Naive thymus-derived CD4-positive, alpha-beta T cell (primary cell): ENCODE measurements around the gene ILF2. TPM values are rescaled to one million over a fixed set of nuclear protein-coding genes. Genes with fewer than 3 reads are reported as not detected.

ENCODE experiments used
- ATAC-seq: fragments of 150-1000 bp; cut with Tn5 transposase; 2 replicates; pipeline ENCODE4 v1.10.0; 2021; ENCODE audit warnings: mild to moderate bottlenecking, moderate library complexity
- CTCF ChIA-PET: fragments of 350-600 bp; sonication (Branson Sonifier 250); formaldehyde crosslinking; loops from one replicate; lab custom pipeline; 2021; ENCODE audit warnings: antibody characterized with exemption; lab: Charles Lee
- POLR2A ChIA-PET: fragments of 350-600 bp; sonication (Branson Sonifier 250); formaldehyde crosslinking; loops from one replicate; lab custom pipeline; 2021; ENCODE audit warnings: antibody characterized with exemption, inconsistent platforms; lab: Charles Lee
- DNase-seq, 9 donors: peaks; one replicate each; pipeline versions ENCODE4 v3.0.0 to v3.0.0-alpha.2; 2020 to 2022; ENCODE audit warnings: mixed read lengths in 1 of 9
- H3K27ac ChIP-seq: one replicate; pipeline ENCODE4 v1.7.0; 2013; ENCODE audit warnings: mild to moderate bottlenecking, low read depth, low read length, moderate library complexity
- H3K27me3 ChIP-seq, 2 donors: one replicate each; pipeline ENCODE4 v1.7.0; 2013; ENCODE audit warnings: low read length in 2 of 2, mild to moderate bottlenecking in 2 of 2, moderate library complexity in 2 of 2; ENCODE audit not compliant: control insufficient read depth in 2 of 2, insufficient read depth in 2 of 2
- H3K36me3 ChIP-seq, 3 experiments: 1 replicate in 2 of 3; 2 replicates in 1 of 3; pipeline ENCODE4 v1.7.0; 2013; ENCODE audit warnings: low read length in 3 of 3, mild to moderate bottlenecking in 3 of 3, moderate library complexity in 1 of 3; ENCODE audit not compliant: insufficient read depth in 3 of 3, control insufficient read depth in 2 of 3
- H3K4me1 ChIP-seq, 2 donors: one replicate each; pipeline ENCODE4 v1.7.0; 2013; ENCODE audit warnings: low read length in 2 of 2, mild to moderate bottlenecking in 2 of 2, moderate library complexity in 1 of 2; ENCODE audit not compliant: control insufficient read depth in 2 of 2, insufficient read depth in 2 of 2
- H3K4me3 ChIP-seq: 2 replicates; pipeline ENCODE4 v1.7.0; 2013; ENCODE audit warnings: mild to moderate bottlenecking, low read length
- H3K9me3 ChIP-seq, 3 experiments: 1 replicate in 2 of 3; 2 replicates in 1 of 3; pipeline ENCODE4 v1.7.0; 2013; ENCODE audit warnings: low read length in 3 of 3; ENCODE audit not compliant: control insufficient read depth in 2 of 3
- H3K27ac Mint-ChIP-seq, 9 donors: one replicate each; pipeline ENCODE4 v1.8.0; 2020 to 2022; ENCODE audit warnings: mixed read lengths in 9 of 9, mild to moderate bottlenecking in 8 of 9, moderate library complexity in 5 of 9, inconsistent platforms in 2 of 9
- H3K27me3 Mint-ChIP-seq, 5 donors: one replicate each; pipeline ENCODE4 v1.8.0; 2021 to 2022; ENCODE audit warnings: mixed read lengths in 5 of 5, mild to moderate bottlenecking in 1 of 5
- H3K36me3 Mint-ChIP-seq, 5 donors: one replicate each; pipeline ENCODE4 v1.8.0; 2020 to 2022; ENCODE audit warnings: mixed read lengths in 5 of 5, mild to moderate bottlenecking in 3 of 5, inconsistent platforms in 1 of 5
- H3K4me1 Mint-ChIP-seq, 7 donors: one replicate each; pipeline ENCODE4 v1.8.0; 2020 to 2022; ENCODE audit warnings: mixed read lengths in 7 of 7, mild to moderate bottlenecking in 3 of 7, inconsistent platforms in 1 of 7
- H3K4me3 Mint-ChIP-seq, 10 donors: one replicate each; pipeline ENCODE4 v1.8.0; 2020 to 2022; ENCODE audit warnings: mild to moderate bottlenecking in 10 of 10, mixed read lengths in 10 of 10, moderate library complexity in 6 of 10, inconsistent platforms in 2 of 10
- H3K9me3 Mint-ChIP-seq, 11 donors: one replicate each; pipeline ENCODE4 v1.8.0; 2020 to 2022; ENCODE audit warnings: mixed read lengths in 11 of 11, mild to moderate bottlenecking in 4 of 11, inconsistent platforms in 1 of 11, moderate library complexity in 1 of 11
- intact Hi-C, 2 donors: fragments of 100-400 bp; cut with micrococcal nuclease; formaldehyde crosslinking; loops; one replicate each; pipeline ENCODE4 v1.15.1; 2023
- polyA plus RNA-seq, 2 donors: library from polyadenylated mRNA; unstranded; fragments of 300-500 nt; fragmentation: Illumina TruSeq; gene quantifications; one replicate each; pipeline ENCODE4 v1.2.3, GENCODE V29; 2021
- total RNA-seq, 6 experiments: library from RNA in 5 of 6; stranded (reverse) in 5 of 6; gene quantifications; 1 replicate in 5 of 6; 2 replicates in 1 of 6; pipeline ENCODE4 v1.2.3 and lab custom pipeline; 2021 to 2026

Gene ILF2
- total and polyA plus RNA-seq, 7 experiments from 2014 or later = 83.6 to 177 (median 136) TPM

GRCh38 chr1:153615406-153615805 lies 55.4 kb downstream of the ILF2 start:
- no peak for DNase-seq
- POLR2A ChIA-PET = interaction anchor here (1.4 kb wide), 1 partner anchor 29 kb away, joined by 3 read pairs; no protein-coding TSS in a partner anchor
- no peaks in the 10 kb centered on the region for H3K9me3 Mint-ChIP-seq
- H3K36me3 ChIP-seq = no peaks in the 10 kb centered on the region
- peaks cover 0 to 6% (median 0%) of the 10 kb centered on the region in 7 donors for H3K4me1 Mint-ChIP-seq
- CTCF ChIA-PET = interaction anchor here (1.0 kb wide), 1 partner anchor 103 kb away, joined by 3 read pairs; no protein-coding TSS in a partner anchor
- no peaks in the 10 kb centered on the region for H3K4me1 ChIP-seq
- no peak overlapping the region for H3K4me3 ChIP-seq
- peaks cover 0 to 5% (median 0%) of the 10 kb centered on the region in 5 donors for H3K27me3 Mint-ChIP-seq
- no peaks in the 10 kb centered on the region for H3K9me3 ChIP-seq
- no peaks in the 10 kb centered on the region for H3K27me3 ChIP-seq
- intact Hi-C loops = loop anchor here in 1 of 2 donors (5.0 kb wide), 1 partner anchor 48 kb away; the partner anchor contains the start of gene S100A2
- no peaks in the 10 kb centered on the region for H3K36me3 Mint-ChIP-seq
- no peak overlapping the region for H3K27ac Mint-ChIP-seq
- no peak overlapping the region for H3K4me3 Mint-ChIP-seq
- ATAC-seq = no peak
- no peak overlapping the region for H3K27ac ChIP-seq

DNA sequence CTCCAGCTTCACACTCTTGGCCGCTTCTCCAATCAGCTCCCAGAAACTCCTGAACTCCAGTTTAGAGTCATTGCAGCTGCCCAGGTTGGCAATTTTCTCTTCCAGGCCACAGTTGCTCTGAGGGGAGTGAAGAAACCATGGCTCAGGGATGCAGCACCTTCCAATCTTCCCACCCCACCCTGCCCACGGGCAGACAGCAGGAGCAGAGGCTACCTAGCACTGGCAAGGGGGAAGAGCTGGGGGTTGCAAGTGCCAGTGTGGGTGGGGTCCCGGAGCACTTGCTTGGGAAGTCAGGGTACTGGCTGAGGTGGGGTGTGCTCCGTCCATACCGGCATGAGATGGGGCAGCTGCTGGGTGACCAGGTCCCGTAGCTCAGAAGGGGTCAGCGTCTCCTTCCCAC lies 55.9 kb downstream of the ILF2 start:
- Histone ChIP-seq H3K9me3 (no peaks in the 10 kb centered on the region), H3K27me3 (no peaks in the 10 kb centered on the region), H3K4me3 (no peak overlapping the region), H3K36me3 (no peaks in the 10 kb centered on the region), H3K27ac (no peak overlapping the region), H3K4me1 (no peaks in the 10 kb centered on the region)
- no peak overlapping the region for H3K4me3 Mint-ChIP-seq
- H3K27ac Mint-ChIP-seq = no peak overlapping the region
- no peak for DNase-seq
- no peak for ATAC-seq
- H3K27me3 Mint-ChIP-seq = peaks cover 0 to 5% (median 0%) of the 10 kb centered on the region in 5 donors
- no peaks in the 10 kb centered on the region for H3K9me3 Mint-ChIP-seq
- ChIA-PET CTCF (no interaction called here), POLR2A (interaction anchor here (1.4 kb wide), 1 partner anchor 29 kb away, joined by 3 read pairs; no protein-coding TSS in a partner anchor)
- no peaks in the 10 kb centered on the region for H3K36me3 Mint-ChIP-seq
- H3K4me1 Mint-ChIP-seq = peaks cover 0 to 6% (median 0%) of the 10 kb centered on the region in 7 donors
- intact Hi-C loops = loop anchor here in 1 of 2 donors (5.0 kb wide), 1 partner anchor 48 kb away; the partner anchor contains the start of gene S100A2

- H3K4me3 ChIP-seq = no peak overlapping the region
- no peaks in the 10 kb centered on the region for H3K27me3 ChIP-seq
- H3K4me1 Mint-ChIP-seq = peaks cover 0 to 6% (median 0%) of the 10 kb centered on the region in 7 donors
- no peak for ATAC-seq
- H3K9me3 Mint-ChIP-seq = no peaks in the 10 kb centered on the region
- H3K27ac Mint-ChIP-seq = no peak overlapping the region
- H3K27me3 Mint-ChIP-seq = peaks cover 0 to 5% (median 0%) of the 10 kb centered on the region in 5 donors
- no peaks in the 10 kb centered on the region for H3K36me3 ChIP-seq
- intact Hi-C loops = no loop called here
- no peak overlapping the region for H3K27ac ChIP-seq
- ChIA-PET CTCF (no interaction called here), POLR2A (interaction anchor here (1.4 kb wide), 1 partner anchor 30 kb away, joined by 3 read pairs; no protein-coding TSS in a partner anchor)
- H3K9me3 ChIP-seq = no peaks in the 10 kb centered on the region
- DNase-seq = no peak
- no peaks in the 10 kb centered on the region for H3K36me3 Mint-ChIP-seq
- no peak overlapping the region for H3K4me3 Mint-ChIP-seq
- H3K4me1 ChIP-seq = no peaks in the 10 kb centered on the region
Measured at GRCh38 chr1:153614189-153614900, 56.4 kb downstream of the ILF2 start.

GRCh38 chr1:153613406-153613805 lies 57.4 kb downstream of the ILF2 start:
- Histone ChIP-seq H3K27me3 (no peaks in the 10 kb centered on the region), H3K27ac (no peak overlapping the region), H3K4me1 (no peaks in the 10 kb centered on the region), H3K4me3 (no peak overlapping the region), H3K36me3 (no peaks in the 10 kb centered on the region), H3K9me3 (no peaks in the 10 kb centered on the region)
- no peaks in the 10 kb centered on the region for H3K36me3 Mint-ChIP-seq
- H3K27me3 Mint-ChIP-seq = peaks cover 0 to 5% (median 0%) of the 10 kb centered on the region in 5 donors
- H3K4me1 Mint-ChIP-seq = peaks cover 0 to 6% (median 0%) of the 10 kb centered on the region in 7 donors
- H3K9me3 Mint-ChIP-seq = no peaks in the 10 kb centered on the region
- ATAC-seq = no peak
- CTCF ChIA-PET = no interaction called here
- POLR2A ChIA-PET = no interaction called here
- DNase-seq = no peak
- H3K4me3 Mint-ChIP-seq = no peak overlapping the region
- intact Hi-C loops = no loop called here
- H3K27ac Mint-ChIP-seq = no peak overlapping the region

DNA sequence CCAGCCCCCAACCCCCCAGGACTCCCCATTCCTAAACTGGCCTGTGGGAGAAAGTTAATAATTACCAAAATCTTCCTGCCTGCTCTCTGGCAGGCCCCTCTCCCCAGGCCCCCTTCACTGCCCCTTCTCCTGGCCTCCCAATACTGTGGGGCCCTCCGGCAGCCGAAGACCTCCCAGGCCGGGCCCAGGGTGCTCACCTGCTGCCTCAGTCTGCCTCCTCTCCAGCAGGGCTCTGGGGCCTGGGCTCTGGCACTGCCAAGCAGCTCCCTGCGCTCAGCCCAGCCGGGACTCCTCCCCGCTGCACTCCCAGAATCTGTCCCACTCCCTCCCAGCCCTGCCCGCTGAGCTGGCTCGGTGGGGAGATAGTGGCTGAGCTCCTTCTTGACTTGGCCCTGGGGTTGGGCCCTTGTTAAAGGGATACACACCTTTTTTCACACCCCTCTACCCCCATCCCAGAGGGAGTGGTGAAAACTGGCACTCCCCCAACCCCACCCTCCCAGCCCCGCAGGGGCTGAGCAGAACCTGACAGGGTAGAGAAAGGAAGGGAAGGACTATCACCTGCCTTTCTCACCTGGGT lies 58.0 kb downstream of the ILF2 start, which contains the start of gene S100A16:
S100A16 (minus strand) TSS at position 383 of the 577 bp plus-strand sequence. CDS start 4,986 bp downstream, outside the sequence.
- no peaks in the 10 kb centered on the region for H3K9me3 Mint-ChIP-seq
- ATAC-seq = no peak
- intact Hi-C loops = no loop called here
- no peaks in the 10 kb centered on the region for H3K36me3 Mint-ChIP-seq
- POLR2A ChIA-PET = interaction anchor here (0.6 kb wide), 1 partner anchor 21 kb away, joined by 3 read pairs; the partner anchor contains the start of gene CHTOP
- Histone ChIP-seq H3K27me3 (no peaks in the 10 kb centered on the region), H3K4me3 (no peak within 1 kb of the TSS), H3K36me3 (no peaks in the 10 kb centered on the region), H3K9me3 (no peaks in the 10 kb centered on the region), H3K4me1 (no peaks in the 10 kb centered on the region), H3K27ac (no peak within 1 kb of the TSS)
- peaks cover 0 to 5% (median 0%) of the 10 kb centered on the region in 5 donors for H3K27me3 Mint-ChIP-seq
- peaks cover 0 to 5% (median 0%) of the 10 kb centered on the region in 7 donors for H3K4me1 Mint-ChIP-seq
- no peak within 1 kb of the TSS for H3K4me3 Mint-ChIP-seq
- DNase-seq = no peak
- CTCF ChIA-PET = no interaction called here
- H3K27ac Mint-ChIP-seq = no peak within 1 kb of the TSS

DNA sequence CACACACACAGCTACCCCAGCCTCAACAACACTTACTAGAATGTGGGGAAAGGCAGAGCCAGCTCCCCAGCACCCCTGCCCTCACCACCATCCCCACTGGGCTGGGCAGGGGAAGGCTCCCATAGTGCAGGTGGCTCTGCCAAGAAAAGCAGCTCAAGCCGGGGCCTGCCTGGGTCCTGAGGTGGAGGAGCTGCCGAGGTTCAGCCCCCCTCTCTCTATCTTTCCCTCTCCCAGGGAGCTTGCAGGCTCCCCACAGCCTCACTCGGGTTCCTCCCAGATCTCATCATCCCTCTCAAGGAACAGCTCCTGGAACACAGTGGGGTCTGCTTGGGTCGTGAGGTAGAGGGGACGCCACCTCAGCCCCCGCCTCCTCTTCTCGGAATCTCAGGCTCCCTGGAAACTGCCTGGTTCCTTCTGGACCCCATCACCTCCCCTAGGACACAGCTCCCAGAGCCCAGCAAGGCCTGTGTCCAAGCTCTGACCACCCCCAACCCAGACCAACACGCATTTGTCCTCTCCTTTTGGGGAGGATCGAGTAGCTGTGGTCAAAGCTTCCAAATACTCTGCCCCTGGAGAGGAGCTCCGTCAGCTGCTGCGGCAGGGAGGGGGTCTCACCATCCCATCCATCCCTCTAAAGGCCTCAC lies 58.6 kb downstream of the ILF2 start:
- Mint-ChIP-seq H3K4me3 (no peak overlapping the region), H3K9me3 (no peaks in the 10 kb centered on the region), H3K27me3 (peaks cover 0 to 5% (median 0%) of the 10 kb centered on the region in 5 donors), H3K27ac (no peak overlapping the region), H3K4me1 (peaks cover 0 to 5% (median 0%) of the 10 kb centered on the region in 7 donors), H3K36me3 (no peaks in the 10 kb centered on the region)
- H3K27ac ChIP-seq = no peak overlapping the region
- no peak for DNase-seq
- intact Hi-C loops = no loop called here
- H3K9me3 ChIP-seq = no peaks in the 10 kb centered on the region
- H3K36me3 ChIP-seq = no peaks in the 10 kb centered on the region
- CTCF ChIA-PET = no interaction called here
- no peak for ATAC-seq
- POLR2A ChIA-PET = interaction anchor here (0.6 kb wide), 1 partner anchor 21 kb away, joined by 3 read pairs; the partner anchor contains the start of gene CHTOP
- H3K4me3 ChIP-seq = no peak overlapping the region
- no peaks in the 10 kb centered on the region for H3K27me3 ChIP-seq
- no peaks in the 10 kb centered on the region for H3K4me1 ChIP-seq
